Tibial nerve (tissue), 4 donors: Measurements from ENCODE around the gene WDR18. TPM values are rescaled to one million over a fixed set of nuclear protein-coding genes. Genes with fewer than 3 reads are reported as not detected.

ENCODE experiments used
- DNase-seq, 2 donors: peaks; one replicate each; pipeline ENCODE4 v3.0.0-alpha.2; 2019; ENCODE audit warnings: low spot score in 2 of 2
- H3K27ac ChIP-seq, 4 donors: fragments of 200-600 bp; sonication (generic) in 3 of 4; one replicate each; pipeline ENCODE4 v1.5.1; 2017 to 2019; ENCODE audit warnings: mild to moderate bottlenecking in 1 of 4
- H3K27me3 ChIP-seq, 2 donors: fragments of 200-600 bp; sonication (generic) in 1 of 2; one replicate each; pipeline versions ENCODE4 v1.5.1 to v1.6.0; 2017 to 2019
- H3K36me3 ChIP-seq, 3 donors: fragments of 200-600 bp; sonication (generic); one replicate each; pipeline ENCODE4 v1.5.1; 2018 to 2019
- H3K4me1 ChIP-seq, 4 donors: fragments of 200-600 bp; sonication (generic) in 3 of 4; one replicate each; pipeline ENCODE4 v1.5.1; 2017 to 2019
- H3K4me3 ChIP-seq, 4 donors: fragments of 200-600 bp; sonication (generic) in 3 of 4; one replicate each; pipeline ENCODE4 v1.5.1; 2017 to 2019; ENCODE audit warnings: mild to moderate bottlenecking in 1 of 4, moderate library complexity in 1 of 4
- H3K9me3 ChIP-seq, 4 donors: fragments of 200-600 bp; sonication (generic) in 3 of 4; one replicate each; pipeline ENCODE4 v1.5.1; 2017 to 2019
- EP300 ChIP-seq, 2 donors: sonication (generic); formaldehyde crosslinking; IDR thresholded peaks; one replicate each; pipeline ENCODE4 v1.6.1; 2017; ENCODE audit warnings: antibody characterized with exemption in 2 of 2, mild to moderate bottlenecking in 1 of 2
- POLR2A ChIP-seq, 2 donors: fragments of 450-650 bp; IDR thresholded peaks; one replicate each; pipeline ENCODE4 v1.6.1; 2017; ENCODE audit warnings: antibody characterized with exemption in 2 of 2, mild to moderate bottlenecking in 2 of 2, moderate library complexity in 2 of 2
- WGBS, 2 donors: methylation state at CpG; one replicate each; pipeline ENCODE4 v1.1.5; 2018; 5-methylcytosine and 5-hydroxymethylcytosine counted together
- total RNA-seq, 4 donors: library from RNA; depleted of rRNA; stranded (reverse); fragments of >200 nt; gene quantifications; one replicate each; pipeline ENCODE4 v1.1.0, GENCODE V29; 2016
- TF ChIP-seq, protein P1 (sequence below), 5 experiments: fragments of 200-600 bp in 3 of 5; fragments of 450-650 bp in 2 of 5; sonication (generic) in 3 of 5; IDR thresholded peaks; one replicate each; pipeline ENCODE4 v1.5.1; 2016 to 2019; ENCODE audit warnings: antibody characterized with exemption in 5 of 5, mild to moderate bottlenecking in 3 of 5, moderate library complexity in 2 of 5

Gene WDR18
- total RNA-seq, 4 donors from 2014 or later: 23.3 to 90.6 (median 52.8) TPM

- H3K4me3 ChIP-seq: peak overlapping the region in 1 of 4 donors; percentile 35
- no peak for TF ChIP-seq POLR2A (IDR thresholded peaks at IDR 0.05)
- TF ChIP-seq, protein P1, sequence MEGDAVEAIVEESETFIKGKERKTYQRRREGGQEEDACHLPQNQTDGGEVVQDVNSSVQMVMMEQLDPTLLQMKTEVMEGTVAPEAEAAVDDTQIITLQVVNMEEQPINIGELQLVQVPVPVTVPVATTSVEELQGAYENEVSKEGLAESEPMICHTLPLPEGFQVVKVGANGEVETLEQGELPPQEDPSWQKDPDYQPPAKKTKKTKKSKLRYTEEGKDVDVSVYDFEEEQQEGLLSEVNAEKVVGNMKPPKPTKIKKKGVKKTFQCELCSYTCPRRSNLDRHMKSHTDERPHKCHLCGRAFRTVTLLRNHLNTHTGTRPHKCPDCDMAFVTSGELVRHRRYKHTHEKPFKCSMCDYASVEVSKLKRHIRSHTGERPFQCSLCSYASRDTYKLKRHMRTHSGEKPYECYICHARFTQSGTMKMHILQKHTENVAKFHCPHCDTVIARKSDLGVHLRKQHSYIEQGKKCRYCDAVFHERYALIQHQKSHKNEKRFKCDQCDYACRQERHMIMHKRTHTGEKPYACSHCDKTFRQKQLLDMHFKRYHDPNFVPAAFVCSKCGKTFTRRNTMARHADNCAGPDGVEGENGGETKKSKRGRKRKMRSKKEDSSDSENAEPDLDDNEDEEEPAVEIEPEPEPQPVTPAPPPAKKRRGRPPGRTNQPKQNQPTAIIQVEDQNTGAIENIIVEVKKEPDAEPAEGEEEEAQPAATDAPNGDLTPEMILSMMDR (IDR thresholded peaks at IDR 0.05): no peak
- TF ChIP-seq EP300 (IDR thresholded peaks at IDR 0.05): no peak
- no peaks in the 10 kb centered on the region for H3K9me3 ChIP-seq
- H3K4me1 ChIP-seq: peaks cover 0 to 27% (median 18%) of the 10 kb centered on the region in 4 donors
- peaks cover 0 to under 1% (median 0%) of the 10 kb centered on the region in 3 donors for H3K36me3 ChIP-seq
- DNase-seq: no peak
- H3K27me3 ChIP-seq: peaks cover 0 to 71% of the 10 kb centered on the region in 2 donors
- no peak overlapping the region for H3K27ac ChIP-seq
- 5 to 8% methylated on average over 33 to 50 of the region's 73 CpGs for WGBS, 2 donors
Measured at GRCh38 chr19:1000591-1001537, 16.7 kb downstream of the WDR18 start.

- WGBS, 2 donors: 16% methylated on average over 11 to 14 of the region's 20 CpGs
- H3K4me1 ChIP-seq: peaks cover 0 to 20% (median 11%) of the 10 kb centered on the region in 4 donors
- H3K4me3 ChIP-seq: no peak overlapping the region
- no peak overlapping the region for H3K27ac ChIP-seq
- no peaks in the 10 kb centered on the region for H3K9me3 ChIP-seq
- no peak for DNase-seq
- H3K36me3 ChIP-seq: peaks cover 0 to 8% (median 0%) of the 10 kb centered on the region in 3 donors
- peaks cover 0 to 63% of the 10 kb centered on the region in 2 donors for H3K27me3 ChIP-seq
- TF ChIP-seq POLR2A (IDR thresholded peaks at IDR 0.05): no peak
- TF ChIP-seq, protein P1 (IDR thresholded peaks at IDR 0.05): peak; percentile 81 to 97 (median 91)
Measured at GRCh38 chr19:1001538-1002166, 17.5 kb downstream of the WDR18 start.

DNA sequence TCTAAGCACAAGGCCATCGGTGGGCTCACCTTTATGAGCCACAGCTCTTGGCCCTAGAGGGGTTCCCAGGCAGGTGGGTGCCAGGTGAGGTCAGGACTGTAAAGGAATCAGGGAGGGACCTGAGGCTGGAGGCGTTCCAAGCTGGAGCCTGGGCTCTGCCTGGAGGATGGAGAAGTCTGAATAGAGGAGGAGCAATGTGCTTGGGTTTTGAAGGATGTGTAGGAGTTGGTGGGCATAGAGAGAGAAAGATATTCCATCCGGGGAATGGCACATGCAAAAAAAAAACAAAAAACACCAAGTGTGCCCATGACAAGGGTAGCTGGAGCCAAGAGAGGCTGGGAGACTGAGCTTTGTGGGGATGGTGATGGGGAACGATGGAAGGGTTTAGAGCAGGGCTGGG lies 18.5 kb downstream of the WDR18 start:
- DNase-seq: no peak
- WGBS, 2 donors: 81 to 82% methylated on average over 4 of the region's 4 CpGs
- Histone ChIP-seq H3K4me3 (no peak overlapping the region), H3K36me3 (peaks cover 0 to 17% (median 0%) of the 10 kb centered on the region in 3 donors), H3K27ac (no peak overlapping the region), H3K9me3 (no peaks in the 10 kb centered on the region), H3K4me1 (peaks cover 0 to 20% (median 11%) of the 10 kb centered on the region in 4 donors), H3K27me3 (peaks cover 0 to 54% of the 10 kb centered on the region in 2 donors)
- TF ChIP-seq EP300 (IDR thresholded peaks at IDR 0.05) (no peak), POLR2A (IDR thresholded peaks at IDR 0.05) (no peak)
- TF ChIP-seq, protein P1 (IDR thresholded peaks at IDR 0.05): no peak

DNA sequence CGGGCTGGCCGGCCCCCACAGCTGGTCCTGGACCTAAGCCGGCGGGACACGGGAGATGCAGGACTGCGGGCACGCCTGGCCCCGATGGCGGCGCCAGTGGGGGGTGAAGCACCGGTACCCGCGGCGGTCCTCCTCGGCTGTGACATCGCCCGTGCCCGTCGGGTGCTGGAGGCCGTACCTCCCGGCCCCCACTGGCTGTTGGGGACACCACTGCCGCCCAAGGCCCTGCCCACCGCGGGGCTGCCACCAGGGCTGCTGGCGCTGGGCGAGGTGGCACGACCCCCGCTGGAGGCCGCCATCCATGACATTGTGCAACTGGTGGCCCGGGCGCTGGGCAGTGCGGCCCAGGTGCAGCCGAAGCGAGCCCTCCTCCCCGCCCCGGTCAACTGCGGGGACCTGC lies 19.1 kb downstream of the WDR18 start:
- Histone ChIP-seq H3K4me3 (no peak overlapping the region), H3K36me3 (peaks cover 0 to 24% (median 0%) of the 10 kb centered on the region in 3 donors), H3K27ac (no peak overlapping the region), H3K27me3 (peaks cover 0 to 47% of the 10 kb centered on the region in 2 donors), H3K4me1 (peaks cover 0 to 20% (median 11%) of the 10 kb centered on the region in 4 donors), H3K9me3 (no peaks in the 10 kb centered on the region)
- DNase-seq: no peak
- TF ChIP-seq EP300 (IDR thresholded peaks at IDR 0.05): no peak
- TF ChIP-seq, protein P1 (IDR thresholded peaks at IDR 0.05): no peak
- WGBS, 2 donors: 81 to 95% methylated on average over 10 to 37 of the region's 37 CpGs
